Thyroid gland (tissue), 4 donors: Measurements from ENCODE around the gene EFR3B.

ENCODE experiments used
- CTCF ChIP-seq, 6 experiments: fragments of 200-600 bp in 3 of 6; fragments of 450-650 bp in 3 of 6; sonication (generic) in 3 of 6; IDR thresholded peaks; one replicate each; pipeline ENCODE4 v1.5.1; 2016 to 2019; ENCODE audit warnings: antibody characterized with exemption in 6 of 6, mild to moderate bottlenecking in 2 of 6, inconsistent platforms in 1 of 6, moderate library complexity in 1 of 6
- POLR2A ChIP-seq, 2 donors: fragments of 450-650 bp; IDR thresholded peaks; one replicate each; pipeline ENCODE4 v1.6.1; 2017; ENCODE audit warnings: antibody characterized with exemption in 2 of 2, mild to moderate bottlenecking in 2 of 2, moderate library complexity in 1 of 2

- TF ChIP-seq POLR2A (IDR thresholded peaks at IDR 0.05) = no peak
- no peak for TF ChIP-seq CTCF (IDR thresholded peaks at IDR 0.05)
Measured at GRCh38 chr2:25194576-25195122, 152.8 kb downstream of the EFR3B start.
